ENCODE measurements around the gene HOXA6. TPM values are rescaled to one million over a fixed set of nuclear protein-coding genes. Genes with fewer than 3 reads are reported as not detected.

HOXA6 gene
- total and polyA plus RNA-seq, 2 of the 4 experiments (the other 2 are of a cell fraction): 1.4 to 1.8 TPM

- TF ChIP-seq CTCF (conservative IDR thresholded peaks at IDR 0.05; ENCODE audit: low read depth, low read length): no peak
Measured at GRCh38 chr7:27111751-27112277, 35.8 kb downstream of the HOXA6 start (continued).

GRCh38 chr7:27111042-27111750 lies 36.4 kb downstream of the HOXA6 start:
- Histone ChIP-seq H4K5ac (ENCODE audit: low read depth, low read length) (peak overlapping the region; percentile 58), H2AK9ac (replicated peaks; ENCODE audit: low read depth, low read length, poor library complexity) (peak overlapping the region; percentile 79), H2BK120ac (ENCODE audit: low read depth, low read length) (peak overlapping the region; percentile 67), H2AFZ (replicated peaks; ENCODE audit: low read length, poor library complexity) (peak overlapping the region; percentile 81), H2AK5ac (ENCODE audit: low read depth, low read length) (peak overlapping the region; percentile 45), H3K23ac (ENCODE audit: low read depth, low read length) (peak overlapping the region; percentile 92), H3K9me1 (ENCODE audit: insufficient read depth, low read length) (peaks cover 13% of the 10 kb centered on the region; the same call in 1 of the 2 replicates), H3K56ac (ENCODE audit: extremely low read depth, insufficient read depth, low read length) (peak overlapping the region; percentile 50; the same call in 1 of the 2 replicates), H2BK5ac (ENCODE audit: low read depth, low read length, poor library complexity, severe bottlenecking) (peak overlapping the region; percentile 92), H3K9me3 (ENCODE audit: control insufficient read depth, insufficient read depth, low read length) (no peaks in the 10 kb centered on the region), H3K18ac (ENCODE audit: low read depth, low read length) (peak overlapping the region; percentile 68), H3K27me3 (ENCODE audit: control insufficient read depth, insufficient read depth, low read length) (no peaks in the 10 kb centered on the region), H3K14ac (replicated peaks; ENCODE audit: low read depth, low read length) (peak overlapping the region; percentile 80), H4K8ac (ENCODE audit: low read depth in 2 of 2, low read length in 2 of 2) (peak overlapping the region; percentile 29 to 47; a peak in 3 of 4 replicates), H3K9ac (ENCODE audit: low read depth, low read length) (peak overlapping the region; percentile 95), H4K91ac (ENCODE audit: insufficient read depth, low read depth, low read length) (peak overlapping the region; percentile 68), H3K36me3 (ENCODE audit: control insufficient read depth, insufficient read depth, low read length) (peaks cover 12% of the 10 kb centered on the region; the same call in 1 of the 2 replicates), H3K79me1 (ENCODE audit: low read depth in 1 of 2, low read length in 2 of 2) (peaks cover 0 to 34% of the 10 kb centered on the region in 2 experiments; a peak in 2 of 4 replicates), H3K4me2 (ENCODE audit: low read depth, low read length) (peak overlapping the region; percentile 98), H3K27ac (ENCODE audit: insufficient read depth, low read length) (peak overlapping the region; percentile 98), H3K4me1 (ENCODE audit: control insufficient read depth, insufficient read depth, low read length) (peaks cover 27% of the 10 kb centered on the region), H3K4ac (ENCODE audit: low read depth, low read length) (peak overlapping the region; percentile 85), H4K20me1 (ENCODE audit: insufficient read depth, low read length) (peaks cover 16% of the 10 kb centered on the region), H2BK15ac (ENCODE audit: low read depth, low read length) (peak overlapping the region; percentile 45; the same call in 2 of the 3 replicates), H3K4me3 (ENCODE audit: insufficient read depth, low read depth, low read length) (no peak overlapping the region; the same call in 1 of the 2 replicates), H2BK20ac (ENCODE audit: low read depth, low read length) (peak overlapping the region; percentile 68)
- intact Hi-C loops (cut with micrococcal nuclease): no loop called here
- ChIA-PET CTCF (interaction anchor here (0.8 to 1.4 kb wide), 4 partner anchors 13 to 412 kb away, joined by 3 to 9 read pairs (median 4); no protein-coding TSS in a partner anchor), POLR2A (ENCODE audit: unreplicated experiment) (interaction anchor here (0.6 to 1.1 kb wide), 3 partner anchors 8 to 14 kb away, joined by 3 to 10 read pairs (median 3); no protein-coding TSS in a partner anchor)
- DNase-seq (peak; percentile 92), ATAC-seq (ENCODE audit: low read depth) (no peak)
- dilution Hi-C loops (cut with HindIII; ENCODE audit: low sequenced_read_pairs, unreplicated experiment): no loop called here
- 0 out of 2 replicates have a peak, but pooled peaks have one; percentile 0 for TF ChIP-seq CEBPB (IDR thresholded peaks at IDR 0.05; ENCODE audit: low read depth, low read length)
- TF ChIP-seq FOS (IDR thresholded peaks at IDR 0.05; ENCODE audit: low read depth, low read length): peak; percentile 79
- no peak for TF ChIP-seq RAD21 (IDR thresholded peaks at IDR 0.05; ENCODE audit: low read length)
- in situ Hi-C loops (cut with MboI; ENCODE audit: low sequenced_read_pairs): no loop called here
- BruUV-seq (replicated peaks): no TSS peak
- no CpG with 5 or more reads among the region's 6 CpGs for WGBS, 2 experiments (ENCODE audit: extremely low coverage in 2 of 2, insufficient read length in 1 of 2)
